Effector CD4-positive, alpha-beta T cell (primary cell): Measurements from ENCODE around the gene FAAH.
"Not testable (repeated sequence)": the region's sequence is repeated elsewhere in the genome, so short reads cannot be mapped to it uniquely, and the experiment has no call there.

ENCODE experiments used
- DNase-seq: peaks from one replicate; pipeline ENCODE4 v3.0.0-alpha.2; 2020
- total RNA-seq: gene quantifications from one replicate; lab custom pipeline; 2026; lab: John Stamatoyannopoulos, UW

Gene FAAH
- total RNA-seq, result 5.6 reads per million, percentile 22 among the genes with 10 or more reads in this experiment

DNA sequence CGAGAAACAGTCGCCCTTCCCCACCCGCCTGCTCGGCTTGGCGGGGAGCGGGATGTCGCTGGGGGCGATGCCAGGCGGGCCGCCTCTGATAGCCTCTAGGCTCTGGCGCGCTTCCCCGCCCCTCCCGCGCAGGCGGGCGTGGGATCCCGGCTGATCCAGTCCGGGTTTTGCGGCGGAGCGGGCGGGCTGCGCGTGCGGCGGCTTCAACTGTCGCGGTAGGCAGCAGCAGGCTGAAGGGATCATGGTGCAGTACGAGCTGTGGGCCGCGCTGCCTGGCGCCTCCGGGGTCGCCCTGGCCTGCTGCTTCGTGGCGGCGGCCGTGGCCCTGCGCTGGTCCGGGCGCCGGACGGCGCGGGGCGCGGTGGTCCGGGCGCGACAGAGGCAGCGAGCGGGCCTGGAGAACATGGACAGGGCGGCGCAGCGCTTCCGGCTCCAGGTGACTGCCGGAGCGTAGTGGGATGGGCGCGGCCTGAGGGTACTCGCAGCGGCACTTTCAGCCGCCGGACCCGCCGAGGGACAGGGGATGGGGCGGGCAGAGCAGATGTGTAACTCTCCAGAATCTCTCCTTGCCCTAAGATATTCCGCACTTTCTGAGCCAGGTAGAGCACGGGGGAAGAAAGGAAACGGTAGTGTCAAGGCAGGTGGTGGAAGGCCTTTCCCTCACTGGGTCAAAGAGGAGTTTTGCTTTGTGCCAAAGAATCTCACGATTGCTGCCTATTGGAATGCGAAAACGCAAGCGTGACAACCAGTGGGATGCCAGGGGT is at the start of gene FAAH:
Gene FAAH, plus strand, starts transcription at position 210 of the 764 bp plus-strand sequence. Its CDS starts 32 bp downstream, at position 242.
- no peak for DNase-seq

DNA sequence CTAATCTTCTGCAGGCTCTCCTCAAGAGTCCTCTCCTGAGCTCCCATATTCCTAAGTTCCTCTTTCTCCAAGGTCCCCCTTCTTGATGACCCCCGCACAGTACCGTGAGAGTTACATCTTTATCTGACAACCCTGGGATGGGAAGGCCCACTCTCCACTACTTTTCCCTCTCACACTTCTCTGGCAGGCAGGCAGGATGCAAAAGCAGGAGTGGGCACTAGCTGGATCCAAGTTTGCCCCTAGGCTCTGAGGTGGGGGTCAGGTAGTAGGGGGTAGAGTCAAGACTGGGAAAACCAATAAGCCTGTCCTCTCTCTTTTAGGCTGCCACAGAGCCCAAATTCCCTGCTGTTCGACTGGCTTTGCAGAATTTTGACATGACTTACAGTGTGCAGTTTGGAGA is 49.6 kb upstream of the FAAH start:
- DNase-seq, result no peak

DNA sequence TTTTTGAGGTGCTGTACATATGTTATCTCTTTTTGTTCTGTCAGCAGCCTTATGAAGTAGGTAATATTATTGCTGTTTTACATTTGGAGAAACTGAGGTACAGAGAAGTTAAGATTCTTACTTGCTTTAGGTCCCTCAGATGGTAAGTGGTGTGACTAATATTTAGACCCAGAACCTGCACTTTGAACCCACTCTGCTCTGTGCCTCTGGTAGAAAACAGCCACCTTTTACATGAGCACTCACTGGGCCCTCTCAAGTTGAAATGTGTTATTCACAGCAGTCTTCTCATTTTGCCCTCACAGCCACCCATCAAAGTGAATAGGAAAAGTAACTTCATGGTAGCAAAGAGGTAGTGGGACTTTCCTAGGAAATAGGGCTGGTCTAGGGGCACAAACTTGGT is 48.8 kb upstream of the FAAH start:
- DNase-seq, result no peak

DNA sequence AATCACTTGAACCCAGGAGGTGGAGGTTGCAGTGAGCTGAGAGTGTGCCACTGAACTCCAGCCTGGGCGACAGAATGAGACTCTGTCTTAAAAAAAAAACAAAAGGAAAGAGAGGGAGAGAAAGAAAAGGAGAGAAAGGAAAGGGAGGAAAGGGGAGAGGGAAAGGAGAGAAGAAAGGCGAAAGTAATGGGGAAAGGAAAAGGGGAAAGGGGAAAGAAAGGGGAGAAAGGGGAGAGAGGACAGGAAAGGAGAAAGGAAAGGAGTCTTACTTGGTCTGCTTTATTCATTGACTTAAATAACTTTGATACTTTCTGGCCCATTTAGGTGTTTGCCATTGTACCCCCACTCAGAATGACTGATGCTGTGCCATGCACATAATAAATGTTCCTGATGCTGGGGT is 41.8 kb upstream of the FAAH start:
- DNase-seq, result no peak

DNA sequence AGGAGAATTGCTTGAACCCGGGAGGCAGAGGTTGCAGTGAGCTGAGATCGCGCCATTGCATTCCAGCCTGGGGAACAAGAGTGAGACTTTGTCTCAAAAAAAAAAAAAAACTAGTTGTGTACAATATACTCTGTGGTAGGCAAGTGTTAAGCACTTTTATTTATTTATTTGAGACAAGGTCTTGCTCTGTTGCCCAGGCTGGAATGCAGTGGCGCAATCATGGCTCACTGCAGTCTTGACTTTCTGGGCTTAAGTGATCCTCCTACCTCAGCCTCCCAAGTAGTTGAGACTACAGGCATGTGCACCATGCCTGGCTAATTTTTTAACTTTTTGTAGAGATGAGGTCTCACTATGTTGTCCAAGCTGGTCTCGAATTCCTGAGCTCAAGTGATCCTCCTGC is 38.2 kb upstream of the FAAH start:
- not testable (repeated sequence) for DNase-seq

DNA sequence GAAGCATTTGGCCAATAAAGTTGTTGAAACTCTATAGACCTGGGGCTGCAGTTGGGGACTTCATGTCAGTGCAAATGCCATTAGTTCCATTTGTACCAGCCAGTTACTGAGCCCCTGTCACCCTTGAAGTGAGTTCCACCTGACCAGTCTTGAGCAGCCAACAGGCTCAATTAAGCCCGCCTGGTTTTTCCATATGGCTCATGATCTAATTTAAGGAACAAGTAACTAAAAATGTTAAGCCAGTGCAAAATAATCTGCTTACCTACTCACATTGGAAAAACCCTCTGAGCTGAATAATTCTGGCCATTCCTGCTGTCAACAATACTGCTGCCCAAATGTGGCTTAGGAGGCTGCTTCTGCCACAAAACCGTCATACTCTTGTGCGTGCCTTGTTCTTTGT is 32.0 kb upstream of the FAAH start:
- DNase-seq, result no peak

DNA sequence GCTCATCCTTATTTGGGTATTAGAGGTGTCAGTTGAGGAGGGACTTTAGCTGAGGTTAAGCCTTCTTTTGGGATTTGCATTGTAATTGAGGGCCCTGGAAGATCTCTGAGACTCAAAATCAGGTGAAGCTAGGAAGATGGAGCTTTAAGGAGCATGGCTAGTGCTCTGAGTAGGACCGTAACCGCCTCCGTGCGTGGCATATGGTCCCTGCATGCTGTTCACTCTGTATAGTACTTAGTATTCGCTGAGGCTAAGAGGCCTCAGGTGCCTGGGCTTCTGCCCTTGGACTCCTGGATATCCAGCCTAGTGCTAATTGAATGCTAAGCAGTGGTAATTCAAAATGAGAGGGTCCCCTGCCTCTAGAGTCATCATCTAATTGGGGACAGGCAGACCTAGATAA is 31.0 kb upstream of the FAAH start:
- DNase-seq, result no peak

DNA sequence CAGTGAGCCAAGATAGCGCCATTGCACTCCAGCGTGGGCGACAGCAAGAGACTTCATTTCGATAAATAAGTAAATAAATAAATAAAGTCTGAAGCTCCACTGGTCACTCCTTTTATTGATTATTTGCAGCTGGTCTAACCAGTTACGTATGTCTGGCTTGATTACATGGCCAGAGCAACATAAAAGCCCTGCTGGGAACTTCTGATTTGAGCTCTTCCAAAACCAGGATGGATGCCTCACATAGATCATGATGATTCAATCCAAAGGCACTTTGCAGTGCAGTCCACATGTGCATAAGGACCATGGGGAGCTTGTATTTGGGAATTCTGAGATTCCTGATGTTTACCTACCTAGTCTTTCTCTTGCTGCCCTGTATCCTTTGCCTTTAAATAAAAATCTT is 29.5 kb upstream of the FAAH start:
- DNase-seq, result no peak

DNA sequence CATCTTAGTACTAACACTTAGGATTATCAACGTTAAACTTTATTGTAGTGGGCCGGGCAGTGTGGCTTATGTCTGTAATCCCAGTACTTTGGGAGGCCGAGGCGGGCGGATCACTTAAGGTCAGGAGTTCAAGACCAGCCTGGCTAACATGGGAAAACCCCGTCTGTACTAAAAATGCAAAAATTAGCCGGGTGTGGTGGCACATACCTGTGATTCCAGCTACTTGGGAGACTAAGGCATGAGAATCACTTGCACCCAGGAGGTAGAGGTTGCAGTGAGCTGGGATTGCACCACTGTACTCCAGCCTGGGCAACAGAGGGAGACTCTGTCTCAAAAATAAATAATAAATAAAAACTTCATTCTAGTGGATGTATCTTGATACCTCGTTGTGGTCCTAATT is 28.3 kb upstream of the FAAH start:
- not testable (repeated sequence) for DNase-seq

DNA sequence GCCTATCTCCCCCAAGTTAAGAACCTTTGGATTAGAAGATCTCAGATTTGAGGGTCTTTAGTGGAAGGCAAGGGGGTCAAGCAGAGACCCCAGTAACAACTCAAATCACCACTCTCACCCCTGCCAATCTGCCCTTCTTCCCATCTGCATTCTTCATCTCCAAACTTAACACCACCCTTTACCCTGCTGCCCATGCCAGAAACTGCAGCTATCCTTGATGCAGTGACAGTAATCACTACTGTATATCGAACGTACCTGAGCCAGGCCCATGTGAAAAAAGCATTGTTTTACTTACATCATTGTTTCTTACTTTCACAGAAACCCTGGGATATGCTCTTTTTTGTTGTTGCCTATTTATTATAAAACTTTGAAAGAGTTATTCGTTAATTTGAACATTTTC is 27.0 kb upstream of the FAAH start:
- DNase-seq, result no peak

DNA sequence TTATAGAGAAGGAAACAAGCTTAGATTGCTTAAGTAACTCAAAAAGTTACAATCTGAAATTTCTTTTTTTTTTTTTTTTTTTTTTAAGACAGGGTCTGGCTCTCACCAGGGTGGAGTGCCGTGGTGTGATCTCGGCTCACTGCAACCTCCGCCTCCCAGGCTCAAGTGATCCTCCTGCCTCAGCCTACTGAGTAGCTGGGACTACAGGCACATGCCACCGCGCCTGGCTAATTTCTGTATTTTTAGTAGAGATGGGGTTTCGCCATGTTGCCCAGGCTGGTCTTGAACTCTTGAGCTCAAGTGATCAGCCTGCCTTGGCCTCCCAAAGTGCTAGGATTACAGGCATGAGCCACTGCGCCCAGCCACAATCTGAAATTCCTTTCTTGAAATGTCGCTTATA is 26.4 kb upstream of the FAAH start:
- not testable (repeated sequence) for DNase-seq

DNA sequence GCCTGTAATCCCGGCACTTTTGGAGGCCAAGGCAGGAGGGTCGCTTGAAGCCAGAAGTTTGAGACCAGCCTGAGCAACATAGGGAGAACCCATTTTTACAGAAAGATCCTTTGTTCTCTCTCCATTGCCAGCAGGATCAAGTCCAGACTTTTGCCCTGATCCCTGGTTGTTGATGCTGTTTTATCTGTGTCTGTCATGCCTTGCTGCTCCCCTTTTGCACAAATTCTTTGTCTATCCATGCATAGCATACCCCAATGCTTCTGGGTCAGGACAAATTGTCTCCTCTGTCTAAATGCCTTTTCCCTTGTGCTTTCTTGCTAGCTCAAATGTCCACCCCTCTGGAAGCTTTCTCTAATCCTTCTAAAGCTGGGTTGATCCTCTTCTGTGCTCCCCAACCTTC is 25.3 kb upstream of the FAAH start:
- DNase-seq, result no peak

DNA sequence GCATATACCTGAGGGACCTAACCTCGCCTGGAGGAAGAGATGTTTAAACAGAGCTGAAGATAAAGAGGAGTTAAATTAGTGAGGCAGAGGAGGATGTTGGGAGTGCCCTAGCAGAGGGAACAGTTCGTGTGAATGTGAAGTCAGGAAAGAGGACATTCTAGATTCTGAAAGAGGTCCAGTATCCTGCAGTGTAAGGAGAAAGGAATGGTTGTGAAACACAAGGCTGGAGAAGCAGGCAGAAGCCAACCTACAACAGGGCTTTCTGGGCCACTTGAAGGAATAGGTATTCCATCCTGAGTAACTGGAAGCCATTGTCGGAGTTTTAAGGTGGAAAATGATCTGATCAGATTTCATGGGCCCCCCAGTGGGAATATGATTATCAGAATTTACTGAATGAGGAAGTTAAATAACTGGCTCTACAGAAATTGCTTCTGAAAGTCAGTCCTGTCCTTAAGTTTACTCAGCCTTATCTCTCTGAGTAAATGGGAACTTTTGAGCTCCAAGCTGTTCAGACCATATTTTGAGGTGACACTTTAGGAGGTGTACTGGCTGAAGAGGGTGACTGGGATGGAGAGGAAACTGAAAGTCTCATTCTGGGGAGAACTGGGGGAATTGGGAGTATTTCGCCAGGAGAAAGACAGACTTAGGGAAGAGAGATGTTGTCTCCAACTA is 24.4 kb upstream of the FAAH start:
- no peak for DNase-seq

DNA sequence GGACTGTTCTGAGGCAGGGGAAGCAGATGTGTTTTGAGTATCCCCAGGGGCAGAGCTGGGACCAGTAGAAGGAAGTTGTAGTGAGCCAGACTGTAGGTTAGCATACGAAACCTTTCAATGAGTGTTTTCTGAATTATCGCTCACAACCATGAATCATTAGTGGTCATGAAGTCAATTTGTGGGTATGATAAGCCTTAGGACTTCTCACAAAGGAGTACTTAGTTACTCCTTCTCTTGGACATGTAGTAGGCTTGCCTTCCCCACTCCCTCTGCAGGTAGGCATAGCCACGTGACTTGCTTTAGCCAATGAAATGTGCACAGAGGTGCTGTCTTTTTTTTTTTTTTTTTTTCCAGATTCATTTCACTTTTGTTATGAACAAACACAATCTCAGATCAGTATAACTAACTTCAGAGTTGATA is 23.9 kb upstream of the FAAH start:
- no peak for DNase-seq

DNA sequence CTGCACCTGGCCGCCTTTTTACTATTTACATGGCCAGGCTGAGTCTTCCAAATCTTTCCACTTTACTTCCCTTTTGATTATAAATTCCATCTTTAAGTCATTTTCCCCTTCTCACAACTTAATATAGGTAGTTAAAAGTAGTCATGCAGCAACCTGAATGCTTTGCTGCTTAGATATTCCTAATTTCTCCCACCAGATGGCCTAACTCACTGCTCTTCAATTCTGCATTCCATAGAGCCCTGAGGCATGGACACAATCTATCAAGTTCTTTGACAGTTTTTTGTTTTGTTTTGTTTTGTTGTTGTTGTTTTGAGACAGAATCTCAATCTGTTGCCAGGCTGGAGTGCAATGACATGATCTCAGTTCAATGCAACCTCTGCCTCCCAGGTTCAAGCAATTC is 21.7 kb upstream of the FAAH start:
- no peak for DNase-seq

DNA sequence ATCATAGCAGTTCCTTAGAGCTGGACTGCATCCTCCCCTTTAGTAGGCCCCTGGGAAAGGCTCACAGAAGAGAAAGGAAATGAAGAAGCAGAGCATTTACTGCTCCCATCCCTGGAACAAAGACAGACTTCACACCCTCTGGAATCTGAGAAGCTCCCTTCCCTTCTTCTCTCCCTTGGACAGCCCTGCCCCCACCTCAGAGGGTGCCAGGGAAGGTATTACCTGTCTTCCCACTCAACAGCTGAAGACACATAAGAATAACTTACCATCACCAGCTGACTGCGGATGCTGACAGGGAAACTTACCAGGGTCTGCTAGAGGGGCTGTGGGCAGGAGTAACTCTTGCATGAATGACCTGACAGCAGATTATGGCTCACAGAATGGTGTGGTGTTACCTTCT is 14.1 kb upstream of the FAAH start:
- DNase-seq, result no peak

DNA sequence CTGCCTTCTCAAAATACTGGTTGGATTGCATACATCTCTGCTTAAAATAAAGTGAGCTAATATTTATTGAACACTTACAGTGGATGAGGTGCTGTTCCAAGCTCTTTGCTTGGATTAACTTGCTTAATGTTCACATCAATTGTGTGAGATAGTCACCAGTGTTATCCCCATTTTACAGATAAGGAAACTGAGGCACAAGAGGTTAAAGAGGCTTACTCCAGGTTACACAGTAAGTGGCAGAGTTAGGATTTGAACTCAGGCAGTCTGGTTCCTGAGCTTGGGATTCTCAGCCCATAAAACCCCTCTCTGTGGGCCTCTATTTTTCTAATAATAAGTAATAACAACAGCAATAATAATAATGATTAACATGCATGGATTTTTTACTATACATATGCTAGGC is 13.6 kb upstream of the FAAH start:
- no peak for DNase-seq

DNA sequence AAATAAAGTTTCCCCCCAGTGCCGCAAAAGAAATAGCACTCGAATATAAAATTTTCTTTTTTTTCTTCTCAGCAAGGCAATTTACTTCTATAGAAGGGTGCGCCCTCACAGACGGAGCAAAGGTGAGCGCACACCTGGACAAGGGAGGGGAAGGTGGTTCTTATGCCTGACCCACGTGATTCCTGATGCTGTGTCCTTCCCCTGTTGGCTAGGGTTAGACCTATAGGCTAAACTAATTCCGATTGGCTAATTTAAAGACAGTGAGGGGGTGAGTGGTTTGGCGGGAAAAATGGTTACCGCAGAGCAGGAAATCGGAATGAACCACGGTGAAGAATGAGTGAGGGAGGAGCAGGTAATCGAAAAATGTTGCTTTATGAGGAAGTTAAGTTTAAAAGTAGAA is 607 bp upstream of the FAAH start:
- no peak for DNase-seq

DNA sequence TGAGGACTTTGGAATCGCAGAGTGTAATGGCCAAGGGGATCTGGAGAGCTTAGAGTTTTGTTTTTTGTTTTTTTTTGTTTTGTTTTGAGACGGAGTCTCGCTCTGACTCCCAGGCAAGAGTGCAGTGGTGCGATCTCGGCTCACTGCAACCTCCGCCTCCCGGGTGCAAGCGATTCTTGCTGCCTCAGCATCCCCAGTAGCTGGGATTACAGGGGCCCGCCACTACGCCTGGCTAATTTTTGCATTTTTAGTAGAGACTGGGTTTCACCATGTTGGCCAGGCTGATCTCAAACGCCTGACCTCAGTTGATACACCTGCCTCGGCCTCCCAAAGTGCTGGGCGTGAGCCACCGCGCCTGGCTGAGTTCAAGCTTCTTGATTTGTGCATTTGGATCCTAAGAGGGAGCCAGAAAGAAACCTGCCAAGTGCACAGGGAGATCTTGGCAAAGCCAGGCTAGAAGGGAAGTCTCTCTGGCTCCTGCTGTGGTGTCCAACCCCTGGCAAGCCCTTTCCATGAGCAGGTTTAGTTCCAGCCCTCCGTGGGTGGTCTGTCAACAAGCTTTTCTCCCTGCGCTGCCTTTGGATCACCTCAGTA is 852 bp downstream of the FAAH start:
- DNase-seq, result no peak

DNA sequence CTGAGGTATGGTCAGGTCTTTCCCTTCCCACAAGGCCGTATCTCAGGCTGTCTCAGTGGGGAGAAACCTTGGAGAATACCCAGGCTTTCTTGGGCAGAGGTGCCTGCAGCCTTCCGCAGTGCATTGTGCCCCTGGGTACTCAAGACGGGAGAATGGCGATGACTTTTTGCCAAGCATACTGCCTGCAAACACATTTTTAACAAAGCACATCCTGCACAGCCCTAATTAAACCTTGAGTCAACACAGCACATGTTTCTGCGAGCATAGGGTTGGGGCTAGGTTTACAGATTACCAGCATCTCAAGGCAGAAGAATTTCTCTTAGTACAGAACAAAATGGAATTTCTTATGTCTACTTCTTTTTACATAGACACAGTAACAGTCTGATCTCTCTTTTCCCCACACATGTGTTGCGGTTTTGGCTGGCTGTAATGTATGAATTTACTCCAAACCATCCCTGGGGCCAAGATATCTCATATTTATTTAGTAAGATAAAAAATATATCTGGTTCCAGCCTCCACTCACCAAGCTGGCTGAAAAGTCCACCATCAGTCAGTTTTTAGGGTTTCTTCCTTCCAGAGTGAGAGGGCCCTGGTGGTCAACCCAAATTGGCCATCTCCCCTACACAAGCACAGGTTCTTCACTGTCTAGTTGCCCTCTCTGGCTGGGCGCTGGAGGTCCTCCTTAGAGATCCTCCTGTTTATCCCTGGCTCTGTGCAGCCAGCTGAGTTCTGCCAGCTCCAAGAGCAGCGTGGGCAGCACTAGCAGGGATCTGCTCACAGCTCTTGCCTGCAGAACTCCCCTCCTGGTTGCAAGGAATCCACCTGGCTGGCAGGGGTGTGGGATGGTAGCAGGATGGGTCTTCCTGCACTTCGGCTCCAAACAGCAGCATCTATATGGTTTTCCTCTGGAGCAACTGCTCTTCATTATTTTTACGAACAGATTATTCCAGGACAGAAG is 2.6 kb downstream of the FAAH start:
- no peak for DNase-seq

DNA sequence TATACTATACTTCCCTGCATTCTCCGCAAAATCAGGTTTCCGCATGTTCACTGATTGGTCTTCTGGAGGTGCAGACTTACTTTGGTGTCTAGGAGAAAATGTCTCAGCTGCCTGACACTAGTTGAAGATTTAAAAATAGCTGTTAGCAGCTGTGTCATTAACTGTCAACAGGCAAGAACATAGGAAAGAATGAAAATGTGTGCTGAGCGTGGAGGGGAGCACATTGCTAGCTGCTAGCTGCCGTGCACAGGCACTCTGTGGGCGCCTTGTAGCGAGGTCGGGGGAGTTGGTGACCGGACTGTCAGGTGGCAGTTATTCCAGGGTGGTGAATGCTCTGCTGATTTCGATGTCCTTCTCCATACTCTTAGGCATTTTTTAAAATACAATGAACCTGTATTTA is 5.2 kb downstream of the FAAH start:
- no peak for DNase-seq

DNA sequence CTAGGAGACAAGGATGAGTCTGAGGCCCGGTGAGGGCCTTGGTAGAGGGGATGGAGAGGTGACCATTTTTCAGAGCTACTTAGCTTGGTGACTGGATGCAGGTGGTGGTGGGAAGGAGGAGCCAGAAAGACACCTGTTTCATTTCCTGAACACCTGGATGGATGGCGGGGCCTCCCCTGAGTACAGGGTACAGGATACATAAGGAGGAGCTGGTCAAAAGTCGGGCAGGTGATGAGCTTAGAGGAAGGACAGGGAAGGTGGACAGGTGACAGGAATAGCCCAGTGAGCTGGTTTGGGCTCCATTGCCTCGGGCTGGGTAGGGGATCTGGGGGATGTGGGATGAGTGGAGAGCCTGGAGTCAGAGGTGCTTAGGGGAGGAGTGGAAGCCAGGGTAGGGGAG is 6.3 kb downstream of the FAAH start:
- DNase-seq, result no peak
